Large intestine (tissue), 3 donors: ENCODE results near the gene BAHCC1. TPM values are rescaled to one million over a fixed set of nuclear protein-coding genes. Genes with fewer than 3 reads are reported as not detected.
A peak's percentile ranks its signal among the peaks of the same experiment; 100 is the strongest.

ENCODE experiments used
- DNase-seq, 2 donors: peaks; one replicate each; pipeline versions ENCODE4 v3.0.0 to v3.0.0-alpha.2; 2013
- H3K27ac ChIP-seq: one replicate; pipeline ENCODE4 v1.5.1; 2013; ENCODE audit warnings: low read length
- H3K27me3 ChIP-seq: 2 replicates; pipeline ENCODE4 v1.6.1; 2013; ENCODE audit warnings: low read length; ENCODE audit not compliant: control insufficient read depth, insufficient read depth
- H3K36me3 ChIP-seq: 2 replicates; pipeline ENCODE4 v1.6.1; 2013; ENCODE audit warnings: low read length; ENCODE audit not compliant: control insufficient read depth, insufficient read depth
- H3K4me1 ChIP-seq: one replicate; pipeline ENCODE4 v1.6.1; 2013; ENCODE audit warnings: low read length; ENCODE audit not compliant: control insufficient read depth, insufficient read depth
- H3K4me3 ChIP-seq: one replicate; pipeline ENCODE4 v1.5.1; 2013; ENCODE audit warnings: low read length
- H3K9me3 ChIP-seq: one replicate; pipeline ENCODE4 v1.6.1; 2013; ENCODE audit warnings: mild to moderate bottlenecking, low read depth, low read length, moderate library complexity; ENCODE audit not compliant: control insufficient read depth
- WGBS: methylation state at CpG from one replicate; pipeline ENCODE4 v1.1.5; 2013; ENCODE audit warnings: low lambda C conversion rate; ENCODE audit not compliant: insufficient coverage; 5-methylcytosine and 5-hydroxymethylcytosine counted together
- polyA plus RNA-seq: library from polyadenylated mRNA; unstranded; fragments of 120-200 nt; gene quantifications from one replicate; pipeline ENCODE4 v1.2.1, GENCODE V29; 2013

Gene BAHCC1
- polyA plus RNA-seq, 1 donor = 21.9 TPM

GRCh38 chr17:81482673-81483072 lies 87.4 kb downstream of the BAHCC1 start:
- Histone ChIP-seq H3K4me3 (no peak overlapping the region), H3K27me3 (peaks cover 3% of the 10 kb centered on the region), H3K36me3 (no peaks in the 10 kb centered on the region), H3K4me1 (peaks cover 39% of the 10 kb centered on the region), H3K9me3 (peaks cover 3% of the 10 kb centered on the region), H3K27ac (no peak overlapping the region)
- no CpG with 5 or more reads among the region's 11 CpGs for WGBS
- no peak for DNase-seq

- no peaks in the 10 kb centered on the region for H3K36me3 ChIP-seq
- no peak overlapping the region for H3K27ac ChIP-seq
- peak; percentile 29 to 52 for DNase-seq
- H3K27me3 ChIP-seq = peaks cover 3% of the 10 kb centered on the region
- peaks cover 39% of the 10 kb centered on the region for H3K4me1 ChIP-seq
- H3K4me3 ChIP-seq = peak overlapping the region; percentile 46
- no CpG with 5 or more reads among the region's 29 CpGs for WGBS
- H3K9me3 ChIP-seq = peaks cover 3% of the 10 kb centered on the region
Measured at GRCh38 chr17:81483085-81483861, 88.0 kb downstream of the BAHCC1 start.

- H3K27me3 ChIP-seq = peaks cover 3% of the 10 kb centered on the region
- no CpG with 5 or more reads among the region's 32 CpGs for WGBS
- no peak for DNase-seq
- H3K36me3 ChIP-seq = no peaks in the 10 kb centered on the region
- peaks cover 7% of the 10 kb centered on the region for H3K9me3 ChIP-seq
- peaks cover 44% of the 10 kb centered on the region for H3K4me1 ChIP-seq
- H3K27ac ChIP-seq = no peak overlapping the region
- peak overlapping the region; percentile 46 for H3K4me3 ChIP-seq
Measured at GRCh38 chr17:81483862-81484194, 88.6 kb downstream of the BAHCC1 start.

- WGBS = no CpG with 5 or more reads among the region's 60 CpGs
- peak overlapping the region; percentile 46 for H3K4me3 ChIP-seq
- H3K36me3 ChIP-seq = no peaks in the 10 kb centered on the region
- DNase-seq = peak; percentile 82 to 90
- H3K4me1 ChIP-seq = peaks cover 44% of the 10 kb centered on the region
- no peak overlapping the region for H3K27ac ChIP-seq
- H3K27me3 ChIP-seq = peaks cover 3% of the 10 kb centered on the region
- H3K9me3 ChIP-seq = peaks cover 7% of the 10 kb centered on the region
Measured at GRCh38 chr17:81484195-81484979, 89.1 kb downstream of the BAHCC1 start.

- H3K4me3 ChIP-seq = no peak overlapping the region
- peaks cover 49% of the 10 kb centered on the region for H3K4me1 ChIP-seq
- no peak overlapping the region for H3K27ac ChIP-seq
Measured at GRCh38 chr17:81486199-81486810, 91.0 kb downstream of the BAHCC1 start.

GRCh38 chr17:81487089-81487486 lies 91.8 kb downstream of the BAHCC1 start:
- Histone ChIP-seq H3K4me1 (peaks cover 49% of the 10 kb centered on the region), H3K27me3 (no peaks in the 10 kb centered on the region), H3K36me3 (no peaks in the 10 kb centered on the region), H3K27ac (no peak overlapping the region), H3K4me3 (peak overlapping the region; percentile 34), H3K9me3 (peaks cover 7% of the 10 kb centered on the region)
- WGBS = no CpG with 5 or more reads among the region's 10 CpGs
- no peak for DNase-seq

More at GRCh38 chr17:81486199-81486810, 91.0 kb downstream of the BAHCC1 start:
- Histone ChIP-seq H3K27me3 (no peaks in the 10 kb centered on the region), H3K36me3 (no peaks in the 10 kb centered on the region), H3K9me3 (peaks cover 7% of the 10 kb centered on the region)
- DNase-seq = no peak
- WGBS = no CpG with 5 or more reads among the region's 17 CpGs

DNA sequence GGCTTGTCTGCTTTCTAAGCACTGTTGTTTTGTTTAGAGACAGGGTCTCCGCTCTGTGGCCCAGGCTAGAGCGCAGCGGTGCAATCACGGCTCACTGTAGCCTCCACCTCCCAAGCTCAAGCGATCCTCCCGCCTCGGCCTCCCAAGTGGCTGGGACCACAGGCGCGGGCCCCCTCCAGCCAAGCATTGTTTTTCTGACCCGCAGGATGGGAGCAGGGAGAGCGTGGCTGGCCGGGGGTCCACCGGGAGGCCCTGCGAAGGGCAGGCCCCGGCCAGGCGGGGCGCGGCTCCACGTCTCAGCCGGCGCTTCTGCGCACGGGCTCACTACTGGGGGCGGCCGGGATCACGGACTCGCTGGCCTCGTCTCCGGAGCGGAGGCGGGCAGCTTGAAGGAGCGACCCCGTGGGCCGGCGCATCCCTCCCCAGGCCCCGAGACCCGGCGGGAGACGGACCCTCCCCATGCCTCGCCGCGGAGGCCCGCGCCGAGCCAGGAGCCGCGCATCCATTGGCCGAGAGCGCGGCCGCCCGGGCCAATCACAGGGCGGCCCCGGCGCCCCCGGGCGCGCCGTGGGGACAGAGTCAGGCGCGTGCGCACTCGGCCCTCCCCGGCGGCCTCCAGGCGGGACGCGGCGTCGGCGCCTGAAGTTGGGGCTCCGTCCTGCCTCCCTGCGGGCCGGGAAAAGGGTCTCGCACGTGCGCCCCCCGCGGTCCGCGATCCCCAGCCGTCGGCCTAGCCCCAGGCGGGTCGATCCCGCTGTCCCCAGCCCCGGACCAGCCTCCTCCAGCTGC lies 92.4 kb downstream of the BAHCC1 start:
- peak; percentile 76 to 83 for DNase-seq
- no CpG with 5 or more reads among the region's 87 CpGs for WGBS
- Histone ChIP-seq H3K36me3 (no peaks in the 10 kb centered on the region), H3K27me3 (no peaks in the 10 kb centered on the region), H3K9me3 (peaks cover 7% of the 10 kb centered on the region), H3K27ac (peak overlapping the region; percentile 59), H3K4me1 (peaks cover 46% of the 10 kb centered on the region), H3K4me3 (peak overlapping the region; percentile 67)

DNA sequence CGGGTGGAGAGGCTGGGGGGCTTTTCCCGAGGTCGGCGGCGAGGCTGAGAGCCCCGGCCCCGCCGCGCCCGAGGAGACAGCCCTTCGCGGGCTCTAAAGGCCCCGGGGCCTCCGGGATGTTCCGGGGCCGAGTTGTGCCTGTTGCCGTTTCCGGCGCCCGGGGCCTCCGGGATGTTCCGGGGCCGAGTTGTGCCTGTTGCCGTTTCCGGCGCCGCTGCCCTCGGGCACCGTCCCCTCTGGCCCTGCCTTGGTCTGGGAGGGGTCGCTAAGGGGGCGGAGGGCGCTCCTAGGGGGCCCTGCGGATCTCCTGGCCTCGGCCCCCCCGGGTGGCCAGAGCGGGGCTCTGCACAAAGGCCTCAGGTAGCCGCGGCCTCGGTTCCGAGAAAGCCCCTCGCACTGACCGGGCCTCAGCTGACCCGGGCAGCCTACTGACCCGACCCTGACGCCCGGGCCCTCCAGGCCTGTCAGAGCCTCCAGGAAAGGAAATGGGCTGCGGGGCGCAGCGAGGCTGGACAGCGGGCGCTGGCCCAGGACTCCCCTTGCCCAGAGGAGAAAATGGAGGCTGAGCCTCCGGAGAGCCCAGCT lies 93.1 kb downstream of the BAHCC1 start:
- Histone ChIP-seq H3K4me3 (peak overlapping the region; percentile 67), H3K27me3 (no peaks in the 10 kb centered on the region), H3K9me3 (peaks cover 7% of the 10 kb centered on the region), H3K4me1 (peaks cover 39% of the 10 kb centered on the region), H3K36me3 (no peaks in the 10 kb centered on the region), H3K27ac (peak overlapping the region; percentile 59)
- no CpG with 5 or more reads among the region's 52 CpGs for WGBS
- no peak for DNase-seq

- H3K4me1 ChIP-seq = peaks cover 32% of the 10 kb centered on the region
- DNase-seq = peak in 1 of 2 donors; percentile 4
- H3K9me3 ChIP-seq = peaks cover 4% of the 10 kb centered on the region
- no CpG with 5 or more reads among the region's 27 CpGs for WGBS
- H3K36me3 ChIP-seq = no peaks in the 10 kb centered on the region
- H3K27ac ChIP-seq = no peak overlapping the region
- no peaks in the 10 kb centered on the region for H3K27me3 ChIP-seq
- H3K4me3 ChIP-seq = no peak overlapping the region
Measured at GRCh38 chr17:81489012-81489997, 94.0 kb downstream of the BAHCC1 start.
